GM21619 (cell line): Measurements from ENCODE around the gene STK25.
"Not testable (repeated sequence)": the region's sequence is repeated elsewhere in the genome, so short reads cannot be mapped to it uniquely, and the experiment has no call there.

ENCODE experiments used
- ATAC-seq: cut with Tn5 transposase; IDR thresholded peaks from one replicate; pipeline ENCODE4 v1.9.1; 2021; ENCODE audit not compliant: unreplicated experiment

Gene STK25

GRCh38 chr2:241511091-241511741, 2.8 kb upstream of the STK25 start:
- ATAC-seq = no peak

- no peak for ATAC-seq
These were observed 886 bp upstream of the STK25 start for GRCh38 chr2:241509155-241509784.

- ATAC-seq = peak; percentile 26
These were observed 749 bp downstream of the STK25 start for GRCh38 chr2:241507430-241508239.

GRCh38 chr2:241506793-241507429, 1.5 kb downstream of the STK25 start:
- no peak for ATAC-seq

GRCh38 chr2:241506317-241506716, 2.1 kb downstream of the STK25 start:
- not testable (repeated sequence) for ATAC-seq

- no peak for ATAC-seq
These were observed 2.6 kb downstream of the STK25 start for GRCh38 chr2:241505781-241506201.

GRCh38 chr2:241505086-241505780, 3.2 kb downstream of the STK25 start:
- no peak for ATAC-seq

GRCh38 chr2:241503776-241504392, 4.5 kb downstream of the STK25 start:
- no peak for ATAC-seq

GRCh38 chr2:241502281-241502680, 6.1 kb downstream of the STK25 start:
- ATAC-seq = no peak

- no peak for ATAC-seq
These were observed 6.8 kb downstream of the STK25 start for GRCh38 chr2:241501551-241501950.

GRCh38 chr2:241501099-241501541, 7.3 kb downstream of the STK25 start:
- no peak for ATAC-seq

GRCh38 chr2:241500431-241500975, 7.9 kb downstream of the STK25 start:
- no peak for ATAC-seq

GRCh38 chr2:241500016-241500415, 8.4 kb downstream of the STK25 start:
- no peak for ATAC-seq

GRCh38 chr2:241499146-241499965, 9.0 kb downstream of the STK25 start:
- no peak for ATAC-seq

- no peak for ATAC-seq
These were observed 10.0 kb downstream of the STK25 start for GRCh38 chr2:241498115-241499070.

GRCh38 chr2:241496904-241497877, 11.2 kb downstream of the STK25 start:
- ATAC-seq = no peak
